B cell (primary cell): ENCODE measurements around the gene MAGI2. TPM values are rescaled to one million over a fixed set of nuclear protein-coding genes. Genes with fewer than 3 reads are reported as not detected.

Source experiments
- ATAC-seq: fragments of 200-7000 bp; cut with Tn5 transposase; one replicate; pipeline ENCODE4 v1.10.0; 2021; ENCODE audit warnings: low read depth, mild to moderate bottlenecking, moderate number of reproducible peaks, moderate library complexity
- CTCF ChIA-PET: fragments of 350-600 bp; sonication (Branson Sonifier 250); formaldehyde crosslinking; loops from one replicate; lab custom pipeline; 2021; ENCODE audit warnings: antibody characterized with exemption, inconsistent platforms; lab: Charles Lee
- POLR2A ChIA-PET: fragments of 350-600 bp; sonication (Branson Sonifier 250); formaldehyde crosslinking; loops from one replicate; lab custom pipeline; 2021; ENCODE audit warnings: antibody characterized with exemption; lab: Charles Lee
- DNase-seq: peaks from one replicate; pipeline ENCODE4 v3.0.0; 2013
- H2AFZ ChIP-seq: 2 replicates; pipeline ENCODE4 v1.6.1; 2012; ENCODE audit warnings: mild to moderate bottlenecking, low read depth, low read length; ENCODE audit not compliant: insufficient read depth, poor library complexity, severe bottlenecking
- H3K27ac ChIP-seq, 2 donors: 1 replicate in 1 of 2; 2 replicates in 1 of 2; pipeline ENCODE4 v1.5.1; 2012 to 2013; ENCODE audit warnings: low read length in 2 of 2, mild to moderate bottlenecking in 2 of 2, moderate library complexity in 1 of 2
- H3K27me3 ChIP-seq, 4 experiments: fragments of 200-600 bp in 1 of 4; sonication (generic) in 1 of 4; replicated peaks in 1 of 4; 1 replicate in 2 of 4; 2 replicates in 2 of 4; pipeline versions ENCODE4 v1.6.1 to v1.7.0; 2013 to 2016; ENCODE audit warnings: low read length in 3 of 4, mild to moderate bottlenecking in 2 of 4, mixed read lengths in 1 of 4, moderate library complexity in 1 of 4; ENCODE audit not compliant: insufficient read depth in 4 of 4, control insufficient read depth in 3 of 4; ENCODE audit errors: control extremely low read depth in 1 of 4
- H3K36me3 ChIP-seq, 2 experiments: replicated peaks in 1 of 2; 1 replicate in 1 of 2; 2 replicates in 1 of 2; pipeline versions ENCODE4 v1.6.1 to v1.7.1; 2013; ENCODE audit warnings: low read length in 1 of 2; ENCODE audit not compliant: insufficient read depth in 2 of 2, control insufficient read depth in 1 of 2; ENCODE audit errors: control extremely low read depth in 1 of 2, extremely low read depth in 1 of 2
- H3K4me1 ChIP-seq, 2 donors: fragments of 200-600 bp in 1 of 2; sonication (generic) in 1 of 2; 1 replicate in 1 of 2; 2 replicates in 1 of 2; pipeline versions ENCODE4 v1.5.1 to v1.6.1; 2013 to 2017; ENCODE audit warnings: low read length in 2 of 2; ENCODE audit not compliant: control insufficient read depth in 2 of 2, insufficient read depth in 2 of 2
- H3K4me2 ChIP-seq: replicated peaks from 2 replicates; pipeline ENCODE3; 2012; ENCODE audit warnings: mild to moderate bottlenecking, low read depth, low read length; ENCODE audit not compliant: poor library complexity, severe bottlenecking
- H3K4me3 ChIP-seq, 5 experiments: fragments of 200-600 bp in 1 of 5; sonication (generic) in 1 of 5; 1 replicate in 3 of 5; 2 replicates in 2 of 5; pipeline versions ENCODE4 v1.5.1 to v1.7.0; 2011 to 2016; ENCODE audit warnings: low read length in 4 of 5, mild to moderate bottlenecking in 4 of 5, low read depth in 2 of 5, control low read depth in 1 of 5, moderate library complexity in 1 of 5; ENCODE audit not compliant: insufficient read depth in 1 of 5; ENCODE audit errors: control extremely low read depth in 1 of 5, extremely low read depth in 1 of 5
- H3K79me2 ChIP-seq: fragments of 200-600 bp; sonication (generic); one replicate; pipeline ENCODE4 v1.6.0; 2016; ENCODE audit warnings: low read length; ENCODE audit not compliant: control insufficient read depth, insufficient read depth
- H3K9ac ChIP-seq: fragments of 200-600 bp; sonication (generic); 2 replicates; pipeline ENCODE4 v1.6.1; 2017; ENCODE audit warnings: mild to moderate bottlenecking, low read length, moderate library complexity
- H3K9me3 ChIP-seq, 3 donors: one replicate each; pipeline versions ENCODE4 v1.6.1 to v1.7.1; 2013; ENCODE audit warnings: low read length in 2 of 3; ENCODE audit not compliant: control insufficient read depth in 2 of 3, insufficient read depth in 1 of 3; ENCODE audit errors: control extremely low read depth in 1 of 3
- H4K20me1 ChIP-seq: 2 replicates; pipeline ENCODE4 v1.6.0; 2012; ENCODE audit warnings: mild to moderate bottlenecking, low read length; ENCODE audit not compliant: insufficient read depth, control insufficient read depth, poor library complexity, severe bottlenecking
- H3K27ac Mint-ChIP-seq: one replicate; pipeline ENCODE4 v1.8.0; 2021; ENCODE audit warnings: mixed read lengths
- H3K27me3 Mint-ChIP-seq: one replicate; pipeline ENCODE4 v1.8.0; 2021; ENCODE audit warnings: mixed read lengths
- H3K4me1 Mint-ChIP-seq: one replicate; pipeline ENCODE4 v1.8.0; 2021; ENCODE audit warnings: mixed read lengths
- H3K4me3 Mint-ChIP-seq: one replicate; pipeline ENCODE4 v1.8.0; 2021; ENCODE audit warnings: mixed read lengths
- H3K9me3 Mint-ChIP-seq: one replicate; pipeline ENCODE4 v1.8.0; 2022; ENCODE audit warnings: mixed read lengths; ENCODE audit not compliant: insufficient read depth
- EZH2 ChIP-seq: IDR thresholded peaks from 2 replicates; pipeline ENCODE4 v1.6.1; 2012; ENCODE audit warnings: borderline replicate concordance, low read depth, mild to moderate bottlenecking, moderate library complexity, low read length; ENCODE audit not compliant: insufficient read depth, poor library complexity, severe bottlenecking
- WGBS: methylation state at CpG from one replicate; pipeline ENCODE4 v1.1.5; 2013; ENCODE audit warnings: missing lambda C conversion rate; ENCODE audit not compliant: insufficient coverage; 5-methylcytosine and 5-hydroxymethylcytosine counted together
- intact Hi-C: fragments of 100-400 bp; cut with micrococcal nuclease; formaldehyde crosslinking; loops from one replicate; pipeline ENCODE4 v1.10.0; 2022
- polyA plus RNA-seq: library from polyadenylated mRNA; depleted of rRNA; stranded (reverse); fragments of >200 nt; gene quantifications from 2 replicates; pipeline ENCODE4 v1.2.3, GENCODE V29; 2012
- total RNA-seq, 2 donors: library from RNA; stranded (reverse); fragments of 120-200 nt in 1 of 2; gene quantifications; 1 replicate in 1 of 2; 2 replicates in 1 of 2; pipeline versions ENCODE4 v1.2.3 to v1.2.4, GENCODE V29; 2013 to 2022
- TF ChIP-seq, protein P1 (sequence below): fragments of 200-600 bp; IDR thresholded peaks from one replicate; pipeline ENCODE4 v1.8.0; 2022; ENCODE audit warnings: antibody characterized with exemption, mild to moderate bottlenecking

The MAGI2 gene
- total and polyA plus RNA-seq, 2 donors (not counting 1 experiment from before 2014, with no cell fraction given), result 0.16 to 0.64 TPM

GRCh38 chr7:79436378-79436777 is 17.1 kb downstream of the MAGI2 start:
- Mint-ChIP-seq H3K27me3 (no peaks in the 10 kb centered on the region), H3K9me3 (no peaks in the 10 kb centered on the region), H3K27ac (no peak overlapping the region), H3K4me1 (no peaks in the 10 kb centered on the region), H3K4me3 (no peak overlapping the region)
- Histone ChIP-seq H3K79me2 (no peaks in the 10 kb centered on the region), H2AFZ (no peak overlapping the region), H3K27ac (no peak overlapping the region), H3K4me2 (no peak overlapping the region), H3K9ac (no peak overlapping the region), H3K27me3 (no peaks in the 10 kb centered on the region), H4K20me1 (no peaks in the 10 kb centered on the region), H3K4me1 (no peaks in the 10 kb centered on the region), H3K9me3 (no peaks in the 10 kb centered on the region), H3K4me3 (no peak overlapping the region), H3K36me3 (no peaks in the 10 kb centered on the region)
- DNase-seq (no peak), ATAC-seq (no peak)
- intact Hi-C loops, result no loop called here
- CTCF ChIA-PET, result no interaction called here
- no peak for TF ChIP-seq EZH2
- TF ChIP-seq, protein P1, sequence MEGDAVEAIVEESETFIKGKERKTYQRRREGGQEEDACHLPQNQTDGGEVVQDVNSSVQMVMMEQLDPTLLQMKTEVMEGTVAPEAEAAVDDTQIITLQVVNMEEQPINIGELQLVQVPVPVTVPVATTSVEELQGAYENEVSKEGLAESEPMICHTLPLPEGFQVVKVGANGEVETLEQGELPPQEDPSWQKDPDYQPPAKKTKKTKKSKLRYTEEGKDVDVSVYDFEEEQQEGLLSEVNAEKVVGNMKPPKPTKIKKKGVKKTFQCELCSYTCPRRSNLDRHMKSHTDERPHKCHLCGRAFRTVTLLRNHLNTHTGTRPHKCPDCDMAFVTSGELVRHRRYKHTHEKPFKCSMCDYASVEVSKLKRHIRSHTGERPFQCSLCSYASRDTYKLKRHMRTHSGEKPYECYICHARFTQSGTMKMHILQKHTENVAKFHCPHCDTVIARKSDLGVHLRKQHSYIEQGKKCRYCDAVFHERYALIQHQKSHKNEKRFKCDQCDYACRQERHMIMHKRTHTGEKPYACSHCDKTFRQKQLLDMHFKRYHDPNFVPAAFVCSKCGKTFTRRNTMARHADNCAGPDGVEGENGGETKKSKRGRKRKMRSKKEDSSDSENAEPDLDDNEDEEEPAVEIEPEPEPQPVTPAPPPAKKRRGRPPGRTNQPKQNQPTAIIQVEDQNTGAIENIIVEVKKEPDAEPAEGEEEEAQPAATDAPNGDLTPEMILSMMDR, result no peak
- POLR2A ChIA-PET, result no interaction called here

GRCh38 chr7:79434867-79435266 is 18.6 kb downstream of the MAGI2 start:
- no peak overlapping the region for H3K27ac ChIP-seq
- no peaks in the 10 kb centered on the region for H4K20me1 ChIP-seq
- ATAC-seq, result no peak
- no peak overlapping the region for H2AFZ ChIP-seq
- Mint-ChIP-seq H3K27ac (no peak overlapping the region), H3K9me3 (no peaks in the 10 kb centered on the region), H3K4me3 (no peak overlapping the region), H3K27me3 (no peaks in the 10 kb centered on the region), H3K4me1 (no peaks in the 10 kb centered on the region)
- no peak for TF ChIP-seq EZH2
- TF ChIP-seq, protein P1, result no peak
- no peak overlapping the region for H3K9ac ChIP-seq
- no peak for DNase-seq
- WGBS, result no CpG with 5 or more reads among the region's 1 CpG
- H3K4me3 ChIP-seq, result no peak overlapping the region
- H3K79me2 ChIP-seq, result no peaks in the 10 kb centered on the region
- no peaks in the 10 kb centered on the region for H3K36me3 ChIP-seq
- H3K9me3 ChIP-seq, result no peaks in the 10 kb centered on the region
- intact Hi-C loops, result no loop called here
- ChIA-PET CTCF (no interaction called here), POLR2A (no interaction called here)
- no peaks in the 10 kb centered on the region for H3K27me3 ChIP-seq
- no peaks in the 10 kb centered on the region for H3K4me1 ChIP-seq
- no peak overlapping the region for H3K4me2 ChIP-seq
